ENCODE results near the gene FXN.
"Not testable (repeated sequence)": the region's sequence is repeated elsewhere in the genome, so short reads cannot be mapped to it uniquely, and the experiment has no call there.

Gene FXN

GRCh38 chr9:69104830-69105527 is 69.4 kb downstream of the FXN start:
- DNase-seq (ENCODE audit: low spot score), result peak; percentile 76

- DNase-seq (ENCODE audit: low spot score), result no peak
These were observed 72.2 kb downstream of the FXN start for GRCh38 chr9:69107771-69108170.

GRCh38 chr9:69108706-69109105 is 73.2 kb downstream of the FXN start:
- DNase-seq (ENCODE audit: low spot score), result not testable (repeated sequence)

GRCh38 chr9:69109152-69109551 is 73.6 kb downstream of the FXN start:
- DNase-seq (ENCODE audit: low spot score), result no peak

- not testable (repeated sequence) for DNase-seq (ENCODE audit: low spot score)
These were observed 77.1 kb downstream of the FXN start for GRCh38 chr9:69112646-69113045.

- no peak for DNase-seq (ENCODE audit: low spot score)
These were observed 80.1 kb downstream of the FXN start for GRCh38 chr9:69115621-69116020.

GRCh38 chr9:69118656-69119055 is 83.1 kb downstream of the FXN start:
- DNase-seq (ENCODE audit: low spot score), result no peak

GRCh38 chr9:69120380-69121154 is 85.0 kb downstream of the FXN start:
- peak; percentile 88 for DNase-seq (ENCODE audit: low spot score)

GRCh38 chr9:69121155-69122081 is 85.9 kb downstream of the FXN start:
- peak; percentile 57 for DNase-seq (ENCODE audit: low spot score)

- peak; percentile 66 for DNase-seq (ENCODE audit: low spot score)
These were observed 86.6 kb downstream of the FXN start for GRCh38 chr9:69122082-69122548.

- peak; percentile 45 for DNase-seq (ENCODE audit: low spot score)
These were observed 87.1 kb downstream of the FXN start for GRCh38 chr9:69122549-69123141.

- DNase-seq (ENCODE audit: low spot score), result no peak
These were observed 95.2 kb downstream of the FXN start for GRCh38 chr9:69130456-69131441.

- no peak for DNase-seq (ENCODE audit: low spot score)
These were observed 96.1 kb downstream of the FXN start for GRCh38 chr9:69131682-69132081.

GRCh38 chr9:69132361-69132760 is 96.8 kb downstream of the FXN start:
- DNase-seq (ENCODE audit: low spot score), result no peak

- DNase-seq (ENCODE audit: low spot score), result no peak
These were observed 98.9 kb downstream of the FXN start for GRCh38 chr9:69134412-69134811.

GRCh38 chr9:69136185-69136584 is 100.6 kb downstream of the FXN start:
- DNase-seq (ENCODE audit: low spot score), result no peak

- no peak for DNase-seq (ENCODE audit: low spot score)
These were observed 101.2 kb downstream of the FXN start for GRCh38 chr9:69136779-69137178.

- no peak for DNase-seq (ENCODE audit: low spot score)
These were observed 101.8 kb downstream of the FXN start for GRCh38 chr9:69137311-69137710.

GRCh38 chr9:69139596-69139995 is 104.0 kb downstream of the FXN start:
- no peak for DNase-seq (ENCODE audit: low spot score)

- no peak for DNase-seq (ENCODE audit: low spot score)
These were observed 104.7 kb downstream of the FXN start for GRCh38 chr9:69140123-69140735.

Data from iPS-NIHi11 (cell line).